ENCODE data around the gene PBLD. TPM values are rescaled to one million over a fixed set of nuclear protein-coding genes. Genes with fewer than 3 reads are reported as not detected.

PBLD gene
- total and polyA plus RNA-seq, 9 of the 15 experiments (the other 6 are each of a cell fraction or from before 2014, with no cell fraction given): 1.2 to 4.3 (median 2.5) TPM

DNA sequence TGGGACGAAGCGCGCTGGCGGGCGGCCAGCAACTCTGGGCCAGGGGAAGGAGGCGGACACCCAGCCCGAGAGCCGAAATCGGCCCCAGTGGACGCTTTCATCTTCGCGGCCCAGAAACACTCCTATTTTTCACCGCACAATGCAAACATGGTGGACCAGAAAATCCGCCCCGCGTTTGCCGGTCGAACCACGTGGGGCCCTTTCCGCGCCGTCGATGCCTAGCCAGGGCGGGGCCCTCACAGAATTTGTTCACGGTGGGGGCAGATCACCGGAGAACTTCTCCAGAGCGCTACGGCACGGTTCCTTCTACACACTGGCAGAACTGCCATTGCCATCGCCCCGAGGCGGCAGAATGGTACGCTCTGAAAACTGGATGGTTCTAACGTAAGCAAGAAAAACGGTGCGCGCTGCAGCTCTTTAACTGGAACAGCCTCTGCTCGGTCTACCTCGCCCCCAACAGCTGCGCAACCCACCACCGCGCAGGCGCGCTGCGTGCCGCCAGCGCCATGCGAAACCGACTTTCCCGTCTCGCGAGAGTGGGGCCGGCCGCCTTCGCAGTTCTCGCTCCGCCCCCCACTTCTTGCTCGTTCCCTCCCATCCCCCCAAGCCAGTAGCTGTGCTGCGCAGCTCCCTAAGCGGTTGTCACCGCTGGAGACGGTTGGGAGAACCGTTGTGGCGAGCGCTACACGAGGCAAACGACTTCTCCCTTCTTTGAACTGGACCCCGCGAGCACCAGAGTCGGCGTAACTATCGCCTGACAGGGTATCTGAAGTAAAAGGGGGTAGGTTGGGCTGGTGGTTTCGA is 1.1 kb downstream of the PBLD start, which contains the start of gene HNRNPH3 (continued):
- TF ChIP-seq, protein P1, sequence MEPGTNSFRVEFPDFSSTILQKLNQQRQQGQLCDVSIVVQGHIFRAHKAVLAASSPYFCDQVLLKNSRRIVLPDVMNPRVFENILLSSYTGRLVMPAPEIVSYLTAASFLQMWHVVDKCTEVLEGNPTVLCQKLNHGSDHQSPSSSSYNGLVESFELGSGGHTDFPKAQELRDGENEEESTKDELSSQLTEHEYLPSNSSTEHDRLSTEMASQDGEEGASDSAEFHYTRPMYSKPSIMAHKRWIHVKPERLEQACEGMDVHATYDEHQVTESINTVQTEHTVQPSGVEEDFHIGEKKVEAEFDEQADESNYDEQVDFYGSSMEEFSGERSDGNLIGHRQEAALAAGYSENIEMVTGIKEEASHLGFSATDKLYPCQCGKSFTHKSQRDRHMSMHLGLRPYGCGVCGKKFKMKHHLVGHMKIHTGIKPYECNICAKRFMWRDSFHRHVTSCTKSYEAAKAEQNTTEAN (CRISPR knock-in tag; IDR thresholded peaks at IDR 0.05): peak; percentile 93
- TF ChIP-seq CBFA2T3 (IDR thresholded peaks at IDR 0.05): no peak; the same call in 1 of the 2 replicates
- no peak for TF ChIP-seq POLR3A (IDR thresholded peaks at IDR 0.05; ENCODE audit: borderline replicate concordance, extremely low read depth, insufficient read depth, insufficient read length)
- no peak for TF ChIP-seq ILK (tag; IDR thresholded peaks at IDR 0.05; ENCODE audit: borderline replicate concordance, low read depth)
- TF ChIP-seq SAFB (IDR thresholded peaks at IDR 0.05; ENCODE audit: borderline replicate concordance, low read depth, low read length): 0 out of 2 replicates have a peak, but pooled peaks have one; percentile 25
- TF ChIP-seq STAT5B (CRISPR knock-in tag; IDR thresholded peaks at IDR 0.05): no peak
- TF ChIP-seq RBFOX2 (IDR thresholded peaks at IDR 0.05; ENCODE audit: low read depth, low read length): peak; percentile 96
- no peak; the same call in 1 of the 2 replicates for TF ChIP-seq BCL6 (CRISPR knock-in tag; IDR thresholded peaks at IDR 0.05)
- TF ChIP-seq, protein P2, sequence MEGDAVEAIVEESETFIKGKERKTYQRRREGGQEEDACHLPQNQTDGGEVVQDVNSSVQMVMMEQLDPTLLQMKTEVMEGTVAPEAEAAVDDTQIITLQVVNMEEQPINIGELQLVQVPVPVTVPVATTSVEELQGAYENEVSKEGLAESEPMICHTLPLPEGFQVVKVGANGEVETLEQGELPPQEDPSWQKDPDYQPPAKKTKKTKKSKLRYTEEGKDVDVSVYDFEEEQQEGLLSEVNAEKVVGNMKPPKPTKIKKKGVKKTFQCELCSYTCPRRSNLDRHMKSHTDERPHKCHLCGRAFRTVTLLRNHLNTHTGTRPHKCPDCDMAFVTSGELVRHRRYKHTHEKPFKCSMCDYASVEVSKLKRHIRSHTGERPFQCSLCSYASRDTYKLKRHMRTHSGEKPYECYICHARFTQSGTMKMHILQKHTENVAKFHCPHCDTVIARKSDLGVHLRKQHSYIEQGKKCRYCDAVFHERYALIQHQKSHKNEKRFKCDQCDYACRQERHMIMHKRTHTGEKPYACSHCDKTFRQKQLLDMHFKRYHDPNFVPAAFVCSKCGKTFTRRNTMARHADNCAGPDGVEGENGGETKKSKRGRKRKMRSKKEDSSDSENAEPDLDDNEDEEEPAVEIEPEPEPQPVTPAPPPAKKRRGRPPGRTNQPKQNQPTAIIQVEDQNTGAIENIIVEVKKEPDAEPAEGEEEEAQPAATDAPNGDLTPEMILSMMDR (IDR thresholded peaks at IDR 0.05 in 2 of 3, conservative IDR thresholded peaks at IDR 0.05 in 1 of 3; ENCODE audit: insufficient read depth in 2 of 3, low read depth in 1 of 3, low read length in 3 of 3): peak in 2 of 3 experiments; percentile 8 to 45; a peak in 2 of 6 replicates
- peak; percentile 68 for TF ChIP-seq NCOR1 (IDR thresholded peaks at IDR 0.05)
- peak; percentile 41; the same call in 1 of the 2 replicates for TF ChIP-seq ZNF41 (CRISPR knock-in tag; conservative IDR thresholded peaks at IDR 0.05)
- TF ChIP-seq, protein P3, sequence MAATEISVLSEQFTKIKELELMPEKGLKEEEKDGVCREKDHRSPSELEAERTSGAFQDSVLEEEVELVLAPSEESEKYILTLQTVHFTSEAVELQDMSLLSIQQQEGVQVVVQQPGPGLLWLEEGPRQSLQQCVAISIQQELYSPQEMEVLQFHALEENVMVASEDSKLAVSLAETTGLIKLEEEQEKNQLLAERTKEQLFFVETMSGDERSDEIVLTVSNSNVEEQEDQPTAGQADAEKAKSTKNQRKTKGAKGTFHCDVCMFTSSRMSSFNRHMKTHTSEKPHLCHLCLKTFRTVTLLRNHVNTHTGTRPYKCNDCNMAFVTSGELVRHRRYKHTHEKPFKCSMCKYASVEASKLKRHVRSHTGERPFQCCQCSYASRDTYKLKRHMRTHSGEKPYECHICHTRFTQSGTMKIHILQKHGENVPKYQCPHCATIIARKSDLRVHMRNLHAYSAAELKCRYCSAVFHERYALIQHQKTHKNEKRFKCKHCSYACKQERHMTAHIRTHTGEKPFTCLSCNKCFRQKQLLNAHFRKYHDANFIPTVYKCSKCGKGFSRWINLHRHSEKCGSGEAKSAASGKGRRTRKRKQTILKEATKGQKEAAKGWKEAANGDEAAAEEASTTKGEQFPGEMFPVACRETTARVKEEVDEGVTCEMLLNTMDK (IDR thresholded peaks at IDR 0.05; ENCODE audit: borderline replicate concordance, insufficient read depth, low read depth, low read length, poor library complexity, severe bottlenecking): no peak
- TF ChIP-seq RFX7 (CRISPR knock-in tag; IDR thresholded peaks at IDR 0.05): no peak
- TF ChIP-seq SMARCA5 (IDR thresholded peaks at IDR 0.05): no peak
- TF ChIP-seq PHB (CRISPR knock-in tag; IDR thresholded peaks at IDR 0.05): no peak
- TF ChIP-seq OTX1 (CRISPR knock-in tag; IDR thresholded peaks at IDR 0.05): peak; percentile 91
- no peak for TF ChIP-seq HNRNPK (IDR thresholded peaks at IDR 0.05; ENCODE audit: low read depth, low read length, poor library complexity, severe bottlenecking)
- peak; percentile 50 for TF ChIP-seq RBM22 (IDR thresholded peaks at IDR 0.05; ENCODE audit: low read depth, low read length, poor library complexity, severe bottlenecking)
- TF ChIP-seq CCNT2 (IDR thresholded peaks at IDR 0.05; ENCODE audit: borderline replicate concordance, extremely low read depth, insufficient read length, low read depth, low read length): peak; percentile 90
- no peak; the same call in none of the 2 replicates for TF ChIP-seq MTA1 (IDR thresholded peaks at IDR 0.05; ENCODE audit: borderline replicate concordance)
- TF ChIP-seq CBFA2T2 (conservative IDR thresholded peaks at IDR 0.05): no peak; the same call in 1 of the 2 replicates
- no peak for TF ChIP-seq NCOA2 (IDR thresholded peaks at IDR 0.05; ENCODE audit: partially characterized antibody in 2 of 2)
- peak; percentile 99 for TF ChIP-seq SUPT5H (IDR thresholded peaks at IDR 0.05)
